ENCODE measurements around the gene TOX2.

The TOX2 gene

DNA sequence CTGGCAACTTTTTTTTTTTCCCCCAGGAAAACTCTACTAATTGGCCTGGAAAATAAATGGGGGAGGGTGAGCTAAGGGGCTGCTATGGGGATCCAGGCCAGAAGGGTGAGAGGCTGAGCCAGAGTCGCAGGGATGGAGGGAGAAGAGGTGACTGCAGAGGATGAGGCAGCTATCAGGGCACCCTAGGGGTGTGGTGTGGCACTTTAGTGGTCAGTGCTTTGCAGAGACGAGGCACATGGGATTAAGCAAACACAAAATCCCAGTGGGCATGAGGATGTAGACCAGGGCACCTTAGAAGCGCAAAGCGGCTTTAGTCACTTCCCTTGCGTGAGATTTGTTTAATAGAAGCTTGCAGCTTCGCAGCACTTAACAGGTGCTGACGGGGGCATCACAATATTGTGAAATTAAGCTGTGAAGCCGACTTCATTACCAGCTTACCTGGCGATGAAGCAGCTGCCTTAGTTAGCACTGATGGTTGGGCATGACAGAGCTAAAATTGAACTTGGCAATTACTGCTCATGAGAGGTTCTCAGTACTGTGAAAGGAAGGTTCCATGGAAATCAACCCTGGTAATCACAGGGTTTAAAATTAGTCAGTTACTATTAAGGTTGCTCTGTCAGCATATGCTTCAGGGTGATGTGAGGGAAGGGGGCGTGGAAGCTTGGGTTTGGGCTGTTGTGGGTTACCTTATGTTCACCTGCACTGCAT lies 26.0 kb downstream of the TOX2 start:
- DNase-seq = no peak

- no peak for DNase-seq
Measured at GRCh38 chr20:43941476-43942200, 27.0 kb downstream of the TOX2 start.

- no peak for DNase-seq
Measured at GRCh38 chr20:43942201-43942590, 27.5 kb downstream of the TOX2 start.

DNA sequence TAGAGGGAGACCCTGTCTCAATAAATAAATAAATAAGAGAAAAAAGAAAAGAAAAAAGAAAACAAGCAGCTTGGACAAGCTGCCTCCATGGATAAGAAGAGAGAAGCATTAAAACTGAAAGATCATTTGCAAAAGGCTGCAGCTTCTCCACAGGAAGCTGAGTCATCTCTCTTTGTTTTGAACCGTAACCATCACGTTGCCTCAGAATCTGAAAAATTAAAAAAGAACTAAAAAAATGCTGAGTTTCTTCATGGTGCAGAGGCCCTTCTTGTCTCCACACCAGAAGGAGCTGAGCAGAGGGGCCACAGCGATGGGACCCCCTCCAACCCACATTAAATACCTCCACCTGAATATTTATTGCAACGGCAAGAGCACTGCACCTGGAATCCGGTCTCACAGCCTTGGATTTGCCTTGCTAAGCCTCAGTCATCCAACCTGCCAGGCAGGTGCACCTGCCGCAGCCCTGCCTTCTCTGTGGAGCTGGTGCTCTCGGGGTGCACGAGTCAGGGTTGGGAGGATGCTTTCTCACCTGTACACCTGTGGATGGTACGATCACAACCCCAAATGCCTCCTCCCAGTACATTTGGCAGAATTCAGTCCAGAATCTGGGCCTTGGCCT lies 28.1 kb downstream of the TOX2 start:
- no peak for DNase-seq

DNA sequence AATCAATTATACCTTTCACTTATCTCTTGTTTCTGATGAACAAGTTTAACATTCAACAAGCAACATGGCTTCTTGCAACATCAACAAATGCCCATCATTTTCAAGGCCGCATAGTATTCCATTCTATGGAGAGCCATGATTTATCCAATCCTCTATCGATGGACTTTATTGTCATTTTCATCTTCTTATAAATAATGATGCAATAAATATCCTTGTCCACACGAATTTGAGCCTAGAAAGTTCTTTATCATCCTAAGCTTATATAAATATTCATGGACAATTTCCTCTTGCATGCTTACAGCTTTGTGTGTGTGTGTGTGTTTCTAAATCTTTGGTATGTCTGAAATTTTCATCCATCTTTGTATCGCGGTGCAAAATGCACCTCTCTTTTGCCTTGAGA lies 29.1 kb downstream of the TOX2 start:
- DNase-seq = no peak

- DNase-seq = no peak
Measured at GRCh38 chr20:43944653-43945235, 30.1 kb downstream of the TOX2 start.

DNA sequence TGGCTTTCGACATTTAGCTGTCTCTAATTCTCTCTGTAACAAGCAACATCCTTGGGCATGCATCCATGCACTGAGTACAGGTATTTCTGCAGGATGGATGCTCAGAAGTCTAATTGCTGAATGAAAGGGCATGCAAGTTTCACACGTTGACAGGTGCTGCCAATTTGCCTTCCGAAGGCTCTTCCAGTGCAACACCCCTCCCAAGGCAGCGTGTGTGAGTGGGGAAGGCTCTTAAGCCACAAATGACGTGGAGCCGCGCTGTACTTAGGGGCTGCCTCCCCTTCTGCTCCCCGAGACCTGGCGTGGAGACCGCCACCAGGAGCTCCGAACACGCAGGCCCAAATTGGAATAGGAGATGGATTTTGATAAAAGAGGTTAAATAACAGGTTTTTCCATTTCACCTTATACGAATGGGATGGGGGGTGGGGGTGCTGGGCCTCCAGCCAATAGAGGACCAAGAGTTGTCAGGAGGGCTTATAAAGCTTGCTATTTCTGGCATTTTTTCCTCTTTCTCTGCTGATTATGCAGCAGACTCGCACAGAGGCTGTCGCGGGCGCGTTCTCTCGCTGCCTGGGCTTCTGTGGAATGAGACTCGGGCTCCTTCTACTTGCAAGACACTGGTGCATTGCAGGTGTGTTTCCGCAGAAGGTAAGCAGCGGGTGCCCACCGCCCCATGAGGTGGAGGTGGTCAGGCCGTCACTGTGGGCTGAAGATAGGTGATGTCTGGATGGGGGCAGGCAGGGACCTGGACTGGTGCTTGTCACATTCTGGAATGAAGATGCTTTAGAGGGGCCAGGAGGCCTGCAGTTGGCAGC lies 30.9 kb downstream of the TOX2 start:
- DNase-seq = no peak

GRCh38 chr20:43946206-43946491 lies 31.5 kb downstream of the TOX2 start:
- DNase-seq = no peak

DNA sequence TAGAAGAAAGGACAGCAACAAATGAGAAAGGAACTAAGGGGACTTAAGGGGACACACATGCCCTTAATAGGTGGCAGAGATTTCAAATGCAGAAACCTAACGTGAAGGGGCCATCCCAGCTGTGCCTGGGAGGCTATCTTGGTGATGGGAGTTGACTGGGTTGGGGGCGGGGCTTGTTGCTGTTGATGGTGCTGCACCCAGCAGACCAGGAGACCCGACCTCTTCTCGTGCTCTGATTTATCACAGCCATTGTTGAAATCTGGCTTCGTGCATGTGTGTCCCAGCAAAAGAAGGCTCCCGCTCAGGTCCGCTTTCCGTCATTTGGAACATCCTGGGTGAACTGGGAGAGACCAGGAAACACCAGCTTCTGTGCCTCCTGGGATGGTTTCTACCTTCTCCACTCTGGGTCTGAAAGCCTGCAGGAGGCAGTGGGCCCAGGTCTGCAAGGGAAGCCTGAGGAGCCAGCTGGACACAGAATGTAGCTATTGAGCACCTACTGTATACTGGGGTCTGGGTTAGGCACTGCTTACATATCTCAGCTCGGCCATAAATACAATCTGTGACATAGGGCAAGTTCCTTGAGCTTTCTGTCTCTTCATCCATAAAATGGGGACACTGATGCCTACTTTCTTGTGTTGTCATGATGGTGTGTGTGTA lies 32.1 kb downstream of the TOX2 start:
- no peak for DNase-seq

DNA sequence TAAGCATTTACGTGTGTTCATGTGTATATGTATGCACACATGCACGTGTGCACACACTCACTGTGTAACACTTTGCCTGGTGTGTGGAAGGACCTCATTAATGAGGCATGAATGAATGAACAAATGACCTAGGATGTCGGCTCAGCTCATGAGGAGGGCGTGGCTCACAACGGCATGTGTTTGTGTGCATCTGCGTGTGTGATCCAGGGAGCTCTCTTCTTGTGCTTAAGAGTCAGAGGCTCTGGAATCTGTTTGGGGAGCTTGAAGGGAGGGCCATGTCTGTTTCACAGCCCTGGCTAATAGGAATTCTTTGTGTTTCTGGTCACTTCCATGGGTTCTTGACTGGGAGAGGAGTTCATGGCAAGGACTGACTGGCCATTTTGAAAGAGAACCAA lies 32.7 kb downstream of the TOX2 start:
- no peak for DNase-seq

DNA sequence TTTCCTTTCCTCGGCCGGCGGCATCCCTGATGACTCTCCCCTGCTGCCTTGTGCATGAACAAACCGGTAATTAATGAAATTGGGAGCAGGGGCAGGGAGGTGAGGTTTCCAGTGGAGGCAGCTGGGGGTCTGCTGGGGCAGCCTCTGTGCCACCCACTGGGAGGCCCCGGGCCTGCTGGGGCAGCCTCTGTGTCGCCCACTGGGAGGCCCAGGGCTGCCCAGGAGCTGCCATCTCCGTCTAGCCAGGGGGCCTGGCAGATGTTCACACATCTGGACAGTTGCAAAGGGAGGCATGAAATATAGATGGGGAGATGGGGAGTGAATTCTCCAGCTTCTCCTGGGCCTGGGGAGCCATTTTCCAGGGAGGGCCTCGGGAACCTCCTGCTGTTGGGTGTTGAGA lies 33.8 kb downstream of the TOX2 start:
- DNase-seq = no peak

DNA sequence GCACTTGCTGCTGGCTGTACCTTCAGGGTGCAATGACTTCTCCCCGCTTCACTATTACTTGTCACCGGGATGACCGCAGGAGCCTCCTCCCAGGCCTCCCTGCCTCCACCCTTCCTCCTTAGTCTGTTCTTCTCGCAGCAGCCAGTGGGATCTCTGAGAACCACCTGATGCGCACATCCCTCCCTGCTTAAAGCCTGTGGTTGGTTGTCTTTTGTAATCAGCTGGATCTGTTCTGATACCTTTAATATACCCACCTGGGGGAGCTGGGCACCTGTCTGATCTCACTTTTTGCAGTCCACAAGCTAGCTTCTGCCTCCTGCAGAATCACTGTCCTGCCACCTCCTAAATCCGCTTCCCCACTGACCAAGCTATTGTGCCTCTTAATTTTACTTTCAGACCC lies 34.6 kb downstream of the TOX2 start:
- DNase-seq = no peak

DNA sequence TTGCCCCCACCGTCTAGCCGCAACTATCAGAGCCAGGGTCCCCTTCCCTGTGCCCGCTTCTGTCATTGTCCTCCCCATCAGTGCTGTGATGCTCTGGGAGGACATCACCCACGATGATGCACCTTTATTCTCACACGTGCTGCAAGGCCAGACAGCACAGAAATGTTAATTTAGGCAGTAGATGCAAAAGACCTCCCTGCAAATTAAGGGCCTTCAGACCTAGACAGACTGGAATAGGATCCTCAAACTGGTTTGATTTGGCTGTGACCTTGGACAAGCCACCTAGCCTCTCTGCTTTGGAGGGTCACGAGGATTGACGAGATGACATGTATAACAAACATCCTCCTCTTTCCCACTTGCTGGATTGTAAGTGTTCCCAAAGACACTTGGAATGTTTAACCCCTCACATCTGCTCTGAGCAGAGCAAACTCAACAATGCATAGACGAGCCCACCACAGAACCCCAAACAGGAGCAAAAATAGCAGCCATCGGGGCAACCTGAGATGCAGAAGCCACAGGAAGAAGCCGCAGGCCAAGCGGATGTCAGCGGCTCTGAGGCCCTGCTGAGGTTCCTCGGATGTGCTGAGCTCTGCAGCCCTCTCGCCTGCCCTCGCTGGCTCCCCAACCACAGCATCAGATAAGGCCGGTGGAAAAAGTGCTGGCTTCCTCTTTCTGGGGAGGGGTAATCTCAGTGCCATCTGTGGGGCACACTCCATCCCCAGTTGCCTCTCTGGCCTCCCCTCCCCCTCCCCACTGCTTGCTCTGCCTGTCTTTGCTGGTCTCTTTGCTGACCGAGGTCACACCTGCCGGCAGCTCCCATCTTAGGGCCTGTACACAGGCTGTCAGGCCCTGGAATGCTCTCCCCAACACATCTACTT lies 35.3 kb downstream of the TOX2 start:
- peak; percentile 66 for DNase-seq

DNA sequence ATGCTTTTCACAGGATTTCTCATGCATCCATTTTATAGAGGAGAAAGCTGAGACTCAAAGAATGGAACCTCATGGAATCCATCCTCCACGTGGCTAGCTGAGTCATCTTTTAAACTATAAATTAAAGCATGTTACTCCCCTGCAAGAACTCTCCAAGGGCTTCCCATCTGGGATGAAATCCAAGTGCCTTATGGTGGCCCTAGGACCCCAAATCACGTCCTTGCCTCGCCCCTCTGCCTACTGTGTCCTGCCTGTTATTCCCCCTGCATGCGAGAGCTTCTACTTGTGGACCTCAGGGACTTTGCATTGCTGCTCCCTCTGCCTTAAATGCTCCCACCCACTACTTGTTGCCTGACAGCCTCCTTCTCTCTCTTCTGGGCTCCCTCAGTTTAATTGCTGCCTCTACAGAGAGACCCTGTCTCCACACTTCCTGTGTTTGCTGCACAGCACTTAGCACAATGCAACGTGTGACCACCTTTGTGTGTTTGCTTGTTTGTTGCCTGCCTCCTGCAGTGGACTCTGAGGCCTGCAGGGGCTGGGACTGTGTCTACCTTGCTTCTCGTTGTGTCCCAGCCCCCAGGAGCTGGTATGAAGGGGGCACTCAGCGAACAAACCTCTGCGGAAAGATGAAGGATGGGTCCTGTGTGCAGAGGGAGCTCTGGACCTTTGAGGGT lies 39.4 kb downstream of the TOX2 start:
- no peak for DNase-seq

GRCh38 chr20:43954704-43955061 lies 40.0 kb downstream of the TOX2 start:
- DNase-seq = no peak

- DNase-seq = peak; percentile 71
Measured at GRCh38 chr20:43955062-43955749, 40.6 kb downstream of the TOX2 start.

- no peak for DNase-seq
Measured at GRCh38 chr20:43955750-43956191, 41.1 kb downstream of the TOX2 start.

DNA sequence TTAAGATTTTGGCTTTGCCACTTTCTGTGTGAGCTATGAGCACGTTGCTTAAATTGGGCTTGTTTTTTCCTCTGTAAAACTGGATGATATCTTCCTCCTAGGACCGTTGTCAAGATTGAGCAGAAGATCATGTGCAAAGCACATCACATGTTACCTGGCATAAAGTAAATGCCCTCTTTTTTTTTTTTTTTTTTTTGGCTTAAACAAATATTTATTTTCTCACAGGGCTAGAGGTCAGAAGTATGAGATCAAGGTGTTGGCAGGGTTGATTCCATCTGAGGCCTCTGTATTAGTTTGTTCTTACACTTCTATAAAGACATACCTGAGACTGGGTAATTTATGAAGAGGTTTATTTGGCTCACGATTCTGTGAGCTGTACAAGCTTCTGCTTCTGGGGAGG lies 42.7 kb downstream of the TOX2 start:
- no peak for DNase-seq

- no peak for DNase-seq
Measured at GRCh38 chr20:43958626-43959025, 44.0 kb downstream of the TOX2 start.

Data from stimulated activated CD4-positive, alpha-beta T cell treated with anti-CD3 and anti-CD28 coated beads, Interleukin-1b, Interleukin-23, amount 100 ng/mL, for 48 hours (primary cell).